Rectal smooth muscle tissue (tissue), 1 donor: ENCODE data around the gene PRSS33.

Experiments used
- H3K27ac ChIP-seq: one replicate; pipeline ENCODE4 v1.7.0; 2013; ENCODE audit warnings: low read depth, low read length, inconsistent platforms
- H3K27me3 ChIP-seq: one replicate; pipeline ENCODE4 v1.7.0; 2013; ENCODE audit warnings: low read length; ENCODE audit not compliant: control insufficient read depth, insufficient read depth
- H3K36me3 ChIP-seq: one replicate; pipeline ENCODE4 v1.7.0; 2013; ENCODE audit warnings: low read length; ENCODE audit not compliant: control insufficient read depth, insufficient read depth
- H3K4me1 ChIP-seq: one replicate; pipeline ENCODE4 v1.7.0; 2013; ENCODE audit warnings: low read length; ENCODE audit not compliant: control insufficient read depth, insufficient read depth
- H3K4me3 ChIP-seq: one replicate; pipeline ENCODE4 v1.7.0; 2013; ENCODE audit warnings: low read length
- H3K9ac ChIP-seq: one replicate; pipeline ENCODE4 v1.7.0; 2013; ENCODE audit warnings: low read length

Gene PRSS33, protein sequence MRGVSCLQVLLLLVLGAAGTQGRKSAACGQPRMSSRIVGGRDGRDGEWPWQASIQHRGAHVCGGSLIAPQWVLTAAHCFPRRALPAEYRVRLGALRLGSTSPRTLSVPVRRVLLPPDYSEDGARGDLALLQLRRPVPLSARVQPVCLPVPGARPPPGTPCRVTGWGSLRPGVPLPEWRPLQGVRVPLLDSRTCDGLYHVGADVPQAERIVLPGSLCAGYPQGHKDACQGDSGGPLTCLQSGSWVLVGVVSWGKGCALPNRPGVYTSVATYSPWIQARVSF

DNA sequence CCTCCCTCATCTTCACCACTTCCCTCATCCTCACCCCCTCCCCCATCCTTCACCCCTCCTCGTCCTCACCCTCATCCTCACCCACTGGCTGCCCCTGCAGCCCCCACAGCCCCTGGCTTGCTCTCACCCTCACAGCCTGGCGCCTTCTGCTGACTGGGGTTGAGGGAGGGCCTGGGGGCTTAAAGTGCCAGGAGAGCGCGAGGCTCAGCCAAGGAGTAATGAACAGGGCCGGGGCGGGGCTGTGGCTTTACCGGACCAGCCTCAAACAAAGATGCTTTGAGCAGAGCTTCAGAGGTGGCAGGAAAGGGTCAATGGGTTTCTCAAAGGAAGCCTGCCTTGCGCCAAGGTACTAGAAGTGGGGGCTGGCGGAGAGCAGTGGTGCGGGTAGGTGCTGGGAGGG lies at the start of gene PRSS33:
Gene PRSS33, minus strand, starts transcription at position 155 of the 400 bp plus-strand sequence. CDS start 1,013 bp downstream, outside the sequence.
- Histone ChIP-seq H3K9ac (no peak within 1 kb of the TSS), H3K4me3 (no peak within 1 kb of the TSS), H3K27me3 (peaks cover 19% of the 10 kb centered on the region), H3K4me1 (no peaks in the 10 kb centered on the region), H3K36me3 (no peaks in the 10 kb centered on the region), H3K27ac (no peak within 1 kb of the TSS)

DNA sequence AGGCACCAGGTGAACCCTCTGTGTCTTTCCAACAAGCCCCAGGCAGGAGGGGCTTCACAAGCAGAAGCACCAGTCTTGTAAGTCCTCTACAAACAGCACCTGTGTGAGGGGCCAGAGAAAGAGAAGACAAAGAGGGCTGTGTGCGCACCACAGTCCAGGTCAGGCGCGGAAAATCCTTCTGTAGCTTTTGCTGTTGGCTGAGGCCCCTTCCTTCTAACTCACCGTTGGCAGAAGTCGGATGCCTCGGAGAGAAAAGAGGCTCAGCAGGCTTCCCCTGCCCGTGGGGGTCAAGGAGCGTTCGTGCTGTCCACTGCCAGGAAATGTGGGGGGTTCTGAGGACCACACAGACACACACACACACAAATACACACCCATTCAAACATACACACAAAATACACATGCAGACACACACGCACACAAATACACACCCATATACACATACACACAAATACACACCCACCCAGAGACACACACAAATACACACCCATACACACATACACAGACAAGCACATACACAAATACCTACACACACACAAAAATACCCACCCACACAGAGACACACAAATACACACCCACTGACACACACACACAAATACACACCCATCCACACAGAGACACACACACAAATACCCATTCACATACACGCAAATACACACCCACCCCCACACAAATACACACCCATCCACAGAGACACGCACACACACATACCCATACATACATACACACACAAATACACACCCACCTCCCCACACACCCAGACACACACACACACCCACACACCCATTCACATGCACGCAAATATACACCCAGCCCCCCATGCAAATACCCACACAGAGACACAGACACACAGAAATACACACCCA lies 49.5 kb upstream of the PRSS33 start:
- H3K27ac ChIP-seq, result no peak overlapping the region
- no peak overlapping the region for H3K9ac ChIP-seq

DNA sequence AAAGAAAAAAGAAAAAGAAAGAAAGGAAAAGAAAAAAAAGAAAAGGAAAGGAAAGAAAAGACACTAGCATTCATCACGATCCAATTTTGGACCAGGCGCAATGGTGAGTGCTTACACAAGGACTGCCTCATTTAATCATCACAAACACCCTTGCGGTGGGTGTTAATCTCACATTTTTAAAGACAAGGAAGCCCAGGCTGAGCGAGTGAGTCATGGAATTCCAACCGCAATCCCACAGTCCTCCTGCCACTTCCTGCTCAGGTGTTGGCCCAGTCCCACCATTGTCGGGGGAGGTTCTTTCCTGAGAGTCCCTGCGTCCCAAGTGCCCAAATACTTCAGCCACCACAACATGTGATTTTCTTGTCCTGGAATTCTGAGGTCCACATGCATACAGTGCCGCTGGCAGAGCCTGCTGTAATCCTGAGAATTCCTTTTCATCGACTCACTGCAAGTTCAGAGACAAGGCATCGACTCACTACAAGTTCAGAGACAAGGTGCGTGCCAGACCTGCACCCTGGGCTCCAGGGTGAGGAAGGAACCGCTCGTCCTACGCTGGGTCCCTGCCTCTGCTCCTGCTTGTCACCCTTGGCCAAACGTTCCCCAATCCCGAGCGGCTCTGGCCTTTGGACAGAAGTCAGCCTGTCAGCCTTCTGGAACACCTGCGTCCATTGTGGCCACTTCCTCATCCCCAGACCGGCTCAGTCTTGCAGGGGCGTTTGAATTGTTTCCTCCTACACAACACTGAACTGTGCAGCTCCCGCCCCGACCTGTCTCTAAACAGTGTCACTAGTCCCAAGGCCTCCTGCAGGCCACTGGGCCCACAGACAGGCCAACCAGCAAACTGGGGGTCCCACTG lies 48.5 kb upstream of the PRSS33 start:
- no peak overlapping the region for H3K4me3 ChIP-seq
- no peak overlapping the region for H3K9ac ChIP-seq
- no peaks in the 10 kb centered on the region for H3K4me1 ChIP-seq
- H3K27ac ChIP-seq, result no peak overlapping the region
- H3K27me3 ChIP-seq, result peaks cover 3% of the 10 kb centered on the region
- H3K36me3 ChIP-seq, result no peaks in the 10 kb centered on the region

More for the DNA sequence above, 49.5 kb upstream of the PRSS33 start:
- no peaks in the 10 kb centered on the region for H3K36me3 ChIP-seq
- H3K27me3 ChIP-seq, result no peaks in the 10 kb centered on the region
- H3K4me3 ChIP-seq, result no peak overlapping the region
- H3K4me1 ChIP-seq, result no peaks in the 10 kb centered on the region

DNA sequence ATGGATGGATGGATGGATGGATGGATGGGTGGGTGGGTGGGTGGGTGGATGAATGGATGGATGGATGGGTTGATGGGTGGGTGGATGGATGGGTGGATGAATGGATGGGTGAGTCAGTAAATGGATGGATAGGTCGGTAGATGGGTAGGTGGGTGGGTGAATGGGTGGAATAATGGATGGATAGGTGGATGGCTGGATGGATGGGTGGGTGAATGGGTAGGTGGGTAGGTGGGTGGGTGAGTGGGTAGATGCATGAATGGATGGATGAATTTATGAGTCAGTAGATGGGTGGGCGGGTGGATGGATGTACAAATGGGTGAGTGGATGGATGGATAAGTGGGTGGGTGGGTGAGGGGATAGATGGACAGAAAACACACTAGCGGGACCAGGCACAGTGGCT lies 47.6 kb upstream of the PRSS33 start:
- H3K27ac ChIP-seq, result no peak overlapping the region
- no peaks in the 10 kb centered on the region for H3K4me1 ChIP-seq
- H3K27me3 ChIP-seq, result peaks cover 3% of the 10 kb centered on the region
- no peaks in the 10 kb centered on the region for H3K36me3 ChIP-seq
- H3K4me3 ChIP-seq, result no peak overlapping the region
- H3K9ac ChIP-seq, result no peak overlapping the region

DNA sequence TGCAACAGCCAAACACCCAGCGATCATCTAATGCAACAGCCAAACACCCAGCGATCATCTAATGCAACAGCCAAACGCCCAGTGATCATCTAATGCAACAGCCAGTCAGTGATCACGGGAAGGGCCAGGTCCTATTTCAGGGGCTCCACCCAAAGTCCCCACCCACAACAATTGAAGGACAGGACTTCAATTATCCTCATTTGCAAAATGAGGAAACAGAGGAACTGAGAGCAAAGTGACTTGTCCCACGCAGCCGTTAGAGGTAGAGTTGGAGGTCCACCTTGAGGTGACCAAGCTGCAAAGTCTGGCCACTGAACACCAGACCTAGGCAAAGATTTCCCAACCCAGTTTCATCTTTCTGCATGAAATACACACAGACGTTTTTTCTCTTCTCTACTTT lies 46.4 kb upstream of the PRSS33 start:
- no peak overlapping the region for H3K27ac ChIP-seq
- no peak overlapping the region for H3K4me3 ChIP-seq
- no peaks in the 10 kb centered on the region for H3K4me1 ChIP-seq
- peaks cover 3% of the 10 kb centered on the region for H3K27me3 ChIP-seq
- H3K36me3 ChIP-seq, result no peaks in the 10 kb centered on the region
- no peak overlapping the region for H3K9ac ChIP-seq

DNA sequence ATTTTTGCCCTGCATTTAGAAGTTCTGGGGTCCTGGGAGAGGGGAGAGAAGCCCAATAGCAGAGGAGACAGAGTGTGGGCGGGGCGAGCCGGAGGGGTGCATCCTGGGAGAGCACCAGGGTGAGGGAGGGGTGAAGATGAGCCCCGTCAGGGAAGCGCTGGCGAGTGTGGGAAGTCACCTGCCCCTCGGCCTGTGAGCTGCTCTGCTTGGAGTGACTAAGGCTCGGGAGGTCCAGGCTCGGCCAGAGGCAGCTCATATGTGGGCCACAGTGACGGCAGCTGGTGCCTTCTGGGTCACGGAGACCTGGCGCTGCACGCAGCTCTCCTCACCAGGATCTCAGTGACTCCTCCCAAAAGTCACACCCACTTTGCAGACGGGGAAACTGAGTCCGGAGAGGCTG lies 43.8 kb upstream of the PRSS33 start:
- H3K27ac ChIP-seq, result no peak overlapping the region
- H3K4me3 ChIP-seq, result no peak overlapping the region

DNA sequence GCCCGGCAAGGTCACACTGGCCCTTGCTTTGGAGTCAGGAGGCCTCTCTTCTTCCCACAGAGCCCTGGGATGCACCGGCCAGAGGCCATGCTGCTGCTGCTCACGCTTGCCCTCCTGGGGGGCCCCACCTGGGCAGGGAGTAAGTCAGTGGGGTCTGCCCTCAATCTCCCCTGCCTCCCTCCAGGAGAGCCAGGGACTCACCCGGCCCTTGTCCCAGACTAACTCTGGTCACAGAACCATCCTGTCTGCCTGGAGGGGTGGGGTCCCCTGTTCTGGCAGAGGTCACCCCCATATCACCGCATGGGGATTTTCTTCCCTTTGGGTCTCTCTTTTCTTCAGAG lies 43.0 kb upstream of the PRSS33 start:
- H3K27me3 ChIP-seq, result peaks cover 3% of the 10 kb centered on the region
- no peak overlapping the region for H3K9ac ChIP-seq
- no peak overlapping the region for H3K27ac ChIP-seq
- no peaks in the 10 kb centered on the region for H3K36me3 ChIP-seq
- H3K4me3 ChIP-seq, result no peak overlapping the region
- no peaks in the 10 kb centered on the region for H3K4me1 ChIP-seq

More for the DNA sequence above, 43.8 kb upstream of the PRSS33 start:
- no peak overlapping the region for H3K9ac ChIP-seq
- H3K36me3 ChIP-seq, result no peaks in the 10 kb centered on the region
- peaks cover 3% of the 10 kb centered on the region for H3K27me3 ChIP-seq
- no peaks in the 10 kb centered on the region for H3K4me1 ChIP-seq

DNA sequence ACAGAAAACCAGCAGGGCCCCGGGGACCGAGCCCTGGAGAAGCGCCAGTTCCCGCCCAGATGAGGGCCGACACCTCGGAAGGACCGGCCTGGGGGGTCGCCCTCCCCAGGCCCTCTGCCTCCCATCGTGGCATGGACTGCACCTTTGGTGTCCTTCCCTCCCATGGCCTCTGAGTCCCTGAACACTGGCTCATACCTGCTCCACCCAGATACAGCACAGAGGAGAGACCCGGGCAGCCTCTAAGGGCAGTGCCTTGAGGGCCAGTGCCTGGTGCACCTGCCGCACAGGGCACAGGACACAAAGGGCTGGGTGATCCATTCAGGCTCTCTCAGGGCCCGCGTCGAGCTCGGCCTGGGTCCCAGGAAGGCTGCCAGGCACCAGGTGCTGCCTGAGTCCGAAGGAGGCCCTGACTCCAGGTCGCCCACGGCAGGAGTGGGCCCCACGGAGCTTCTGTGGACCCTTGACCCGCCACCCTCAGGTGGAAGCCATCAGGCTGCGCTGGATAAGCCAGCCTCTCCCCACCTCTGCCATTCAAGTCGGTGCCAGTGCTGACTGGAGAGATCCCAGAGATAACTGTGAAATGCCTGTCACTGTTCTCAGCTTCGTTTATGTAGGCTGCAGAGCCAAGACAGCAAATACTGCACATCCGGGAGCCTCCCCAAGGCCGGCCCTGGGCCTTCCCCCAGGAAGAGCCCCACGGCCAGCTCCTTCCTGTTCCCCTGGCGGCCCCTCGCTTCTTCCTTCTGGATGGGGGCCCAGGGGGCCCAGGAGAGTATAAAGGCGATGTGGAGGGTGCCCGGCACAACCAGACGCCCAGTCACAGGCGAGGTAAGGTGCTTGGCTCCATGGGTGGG lies 42.4 kb upstream of the PRSS33 start, which contains the start of gene ZG16B:
Gene ZG16B, plus strand, starts transcription at position 803 of the 854 bp plus-strand sequence. CDS start 139 bp downstream, outside the sequence.
- Histone ChIP-seq H3K4me1 (no peaks in the 10 kb centered on the region), H3K4me3 (no peak within 1 kb of the TSS), H3K36me3 (no peaks in the 10 kb centered on the region), H3K27me3 (peaks cover 3% of the 10 kb centered on the region), H3K9ac (no peak within 1 kb of the TSS), H3K27ac (no peak within 1 kb of the TSS)

DNA sequence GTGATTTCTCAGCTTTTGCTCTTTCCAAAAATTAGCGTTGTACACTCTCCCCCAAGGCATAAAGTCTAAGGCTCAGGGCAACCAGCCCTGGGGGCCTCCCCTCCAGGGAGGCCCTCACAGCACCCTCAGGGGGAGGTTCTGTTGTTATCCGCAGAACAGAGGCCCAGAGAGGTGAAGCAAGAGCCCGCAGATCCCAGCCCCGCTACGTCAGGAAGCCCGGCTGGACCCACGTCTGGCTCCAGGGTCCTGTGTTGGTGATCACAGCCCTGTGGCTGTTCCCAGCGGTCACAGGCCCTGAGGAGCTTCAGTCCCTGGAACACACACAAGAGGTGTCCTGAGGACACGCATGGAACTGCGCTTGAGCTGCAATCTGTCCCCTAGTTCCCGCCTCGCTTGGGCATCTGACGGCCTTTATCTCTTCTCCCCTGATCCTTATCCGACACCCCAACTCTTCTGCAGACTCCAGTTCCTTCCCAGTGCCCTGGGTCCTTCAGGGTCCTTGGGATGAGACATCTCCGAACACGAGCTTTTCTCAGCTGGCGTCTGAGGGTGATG lies 41.6 kb upstream of the PRSS33 start:
- Histone ChIP-seq H3K4me1 (no peaks in the 10 kb centered on the region), H3K4me3 (no peak overlapping the region), H3K9ac (no peak overlapping the region), H3K27ac (no peak overlapping the region), H3K36me3 (no peaks in the 10 kb centered on the region), H3K27me3 (peaks cover 3% of the 10 kb centered on the region)

DNA sequence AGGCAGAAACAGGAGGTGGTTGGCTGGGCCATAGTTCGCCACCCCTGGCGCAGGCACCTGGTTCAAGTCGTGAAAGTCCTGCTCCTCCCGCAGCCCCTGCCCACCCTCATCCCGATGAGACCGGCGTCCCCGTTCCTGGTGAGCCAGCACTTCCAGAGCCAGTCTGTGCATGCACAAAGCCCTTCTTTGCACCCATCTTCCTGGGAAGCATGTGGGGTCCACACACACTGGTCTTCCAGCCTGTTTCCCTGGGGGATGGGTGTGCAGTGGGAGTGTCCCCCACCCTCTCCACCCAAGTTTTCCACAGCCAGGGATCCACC lies 41.1 kb upstream of the PRSS33 start:
- Histone ChIP-seq H3K9ac (no peak overlapping the region), H3K27me3 (peaks cover 3% of the 10 kb centered on the region), H3K4me3 (no peak overlapping the region), H3K36me3 (no peaks in the 10 kb centered on the region), H3K4me1 (no peaks in the 10 kb centered on the region), H3K27ac (no peak overlapping the region)

DNA sequence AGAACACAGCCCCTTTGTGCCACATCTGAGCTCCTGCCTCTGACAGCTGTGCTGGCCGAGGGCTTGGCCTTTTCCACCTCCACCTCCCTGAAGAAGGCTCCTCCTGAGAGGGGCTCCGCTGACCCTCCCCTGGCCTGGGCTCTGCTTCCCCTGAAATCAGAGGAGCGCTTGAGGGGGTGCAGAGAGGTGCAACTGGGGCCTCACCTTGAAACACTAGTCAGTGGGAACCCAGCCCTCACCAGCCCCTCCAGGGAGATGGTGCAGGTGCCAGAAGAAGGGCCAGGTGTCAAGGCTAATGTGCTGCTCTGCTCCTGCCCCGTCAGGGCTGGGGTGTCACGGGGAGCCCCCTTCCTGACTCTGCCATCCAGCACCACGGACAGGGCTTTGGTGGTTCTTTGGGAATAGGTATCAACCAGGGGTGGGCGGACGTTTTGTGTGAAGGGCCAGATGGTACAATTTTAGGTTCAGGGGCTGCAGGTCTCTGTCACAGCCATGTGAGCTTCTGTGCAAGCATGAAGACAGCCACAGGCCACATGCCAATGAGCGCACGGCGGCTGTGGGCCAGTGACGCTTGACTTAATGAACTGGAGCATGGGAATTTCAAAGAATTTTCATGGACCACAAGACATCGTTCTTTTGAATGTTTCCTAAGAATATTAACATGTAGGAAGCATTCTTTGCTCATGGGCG lies 40.6 kb upstream of the PRSS33 start:
- Histone ChIP-seq H3K4me1 (no peaks in the 10 kb centered on the region), H3K27me3 (peaks cover 3% of the 10 kb centered on the region), H3K4me3 (no peak overlapping the region), H3K9ac (no peak overlapping the region), H3K36me3 (no peaks in the 10 kb centered on the region), H3K27ac (no peak overlapping the region)
